ENCODE data around the gene CDH24.

Gene CDH24

DNA sequence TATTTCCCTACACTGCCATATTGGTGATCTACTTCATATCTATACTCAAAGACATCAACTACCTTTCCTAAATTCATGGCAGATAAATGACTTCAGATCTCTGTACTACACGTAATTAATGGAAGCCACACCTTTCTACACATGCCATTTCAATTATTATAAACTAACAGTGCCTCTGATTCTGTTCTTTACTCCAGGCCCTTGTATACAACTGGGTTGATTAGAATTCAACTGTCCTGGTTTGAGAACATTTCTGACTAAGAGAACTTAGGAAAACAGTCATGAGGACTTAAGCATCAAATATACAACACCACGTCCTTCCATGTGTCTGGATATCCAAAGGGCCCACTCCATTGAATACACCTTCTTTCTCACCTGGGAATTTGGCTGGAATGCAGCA, 35.8 kb upstream of the CDH24 start:
- Histone ChIP-seq H3K4me3 (no peak overlapping the region), H3K27ac (no peak overlapping the region)

DNA sequence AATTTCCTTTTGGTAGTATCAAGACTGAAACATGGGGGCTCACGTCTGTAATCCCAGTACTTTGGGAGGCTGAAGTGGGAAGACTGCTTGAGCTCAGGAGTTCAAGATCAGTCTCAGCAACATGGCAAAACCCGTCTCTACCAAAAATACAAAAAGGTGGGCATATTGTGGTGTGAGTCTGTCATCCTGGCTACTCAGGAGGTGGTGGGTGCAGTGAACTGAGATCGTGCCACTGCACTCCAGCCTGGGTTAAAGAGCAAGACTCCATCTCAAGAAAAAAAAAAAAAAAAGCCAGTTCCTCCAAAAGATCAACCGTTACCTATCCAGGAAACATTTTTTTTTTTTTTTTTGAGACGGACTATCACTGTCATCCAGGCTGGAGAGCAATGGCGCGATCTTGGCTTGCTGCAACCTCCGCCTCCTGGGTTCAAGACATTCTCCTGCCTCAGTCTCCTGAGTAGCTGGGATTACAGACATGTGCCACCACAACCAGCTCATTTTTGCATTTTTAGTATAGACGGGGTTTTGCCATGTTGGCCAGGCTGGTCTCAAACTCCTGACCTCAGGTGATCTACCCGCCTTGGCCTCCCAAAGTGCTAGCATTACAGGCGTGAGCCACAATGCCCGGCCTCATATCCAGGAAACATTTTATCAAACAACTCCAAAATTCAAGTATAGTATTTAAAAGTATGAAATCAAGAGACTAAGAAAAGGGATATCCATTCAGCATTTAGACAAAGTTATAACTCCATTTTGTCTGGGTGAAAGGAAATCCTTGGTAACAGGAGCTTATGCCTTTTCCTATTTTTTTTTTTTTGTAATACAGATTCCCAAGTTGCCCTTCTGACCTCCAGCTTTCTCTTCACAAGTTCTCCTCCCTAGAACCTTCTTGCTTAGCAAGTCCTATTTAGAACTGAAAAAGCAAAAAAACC, 34.2 kb upstream of the CDH24 start:
- Histone ChIP-seq H3K27ac (no peak overlapping the region), H3K4me3 (no peak overlapping the region)

- H3K27ac ChIP-seq: no peak overlapping the region
- H3K4me3 ChIP-seq: no peak overlapping the region
Measured at GRCh38 chr14:23090254-23090636, 32.9 kb upstream of the CDH24 start.

DNA sequence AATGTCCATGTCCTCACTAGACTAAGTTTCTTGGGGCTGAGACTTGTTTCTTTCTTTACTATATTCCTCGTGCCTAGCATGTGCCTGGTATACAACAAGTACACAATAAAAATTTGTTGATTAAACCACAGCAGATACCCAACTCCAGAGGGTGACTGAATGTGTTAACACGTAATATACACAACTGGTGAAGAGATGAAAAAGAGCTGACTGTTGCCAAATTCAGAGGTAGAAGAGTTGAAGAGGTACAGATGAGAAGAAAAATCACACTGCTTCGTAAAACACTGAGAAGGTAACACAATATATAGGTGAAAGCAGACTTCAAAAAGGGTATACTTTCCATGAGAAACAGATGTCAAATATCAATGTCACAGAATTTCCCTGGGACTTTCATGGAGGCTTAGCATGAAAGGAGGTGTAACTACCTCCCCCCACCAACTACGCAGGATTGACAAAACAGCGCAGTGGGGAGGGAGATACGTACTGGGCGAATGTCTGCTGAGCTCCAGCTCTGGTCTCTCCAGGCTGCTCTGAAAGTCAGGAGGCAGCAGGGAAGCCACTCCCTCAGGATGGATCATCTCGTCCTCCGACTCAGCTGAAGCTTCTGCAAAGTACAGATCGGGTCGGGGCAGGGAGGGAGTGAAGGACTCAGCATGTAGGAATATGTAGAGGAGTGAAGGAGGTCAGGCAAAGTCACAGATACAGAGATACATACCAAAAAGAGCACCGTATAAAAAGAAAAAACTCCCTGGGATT, 32.4 kb upstream of the CDH24 start:
- H3K27ac ChIP-seq: no peak overlapping the region

GRCh38 chr14:23086565-23086964, 29.2 kb upstream of the CDH24 start:
- Histone ChIP-seq H3K4me3 (no peak overlapping the region), H3K27ac (no peak overlapping the region)

More for the DNA sequence above, 32.4 kb upstream of the CDH24 start:
- H3K4me3 ChIP-seq: no peak overlapping the region

DNA sequence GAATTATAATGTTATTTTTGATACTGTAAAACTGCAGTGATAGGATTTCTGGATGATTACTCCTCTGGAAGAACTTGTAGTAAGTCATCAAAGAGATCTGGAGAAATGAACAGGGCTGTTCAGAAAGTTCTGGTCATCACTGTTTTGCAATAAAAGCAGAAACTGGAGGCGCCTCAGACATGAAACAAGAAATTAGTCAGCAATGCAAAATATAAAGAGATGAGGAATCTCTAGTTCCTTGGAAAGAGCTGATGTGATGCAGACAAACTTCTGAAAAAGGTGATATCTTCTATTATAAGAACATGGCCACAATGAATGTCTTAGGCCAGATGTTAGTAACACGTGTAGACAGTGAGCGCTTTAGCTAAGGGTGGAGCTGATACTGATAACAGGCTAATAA, 28.1 kb upstream of the CDH24 start:
- no peak overlapping the region for H3K27ac ChIP-seq
- H3K4me3 ChIP-seq: no peak overlapping the region

DNA sequence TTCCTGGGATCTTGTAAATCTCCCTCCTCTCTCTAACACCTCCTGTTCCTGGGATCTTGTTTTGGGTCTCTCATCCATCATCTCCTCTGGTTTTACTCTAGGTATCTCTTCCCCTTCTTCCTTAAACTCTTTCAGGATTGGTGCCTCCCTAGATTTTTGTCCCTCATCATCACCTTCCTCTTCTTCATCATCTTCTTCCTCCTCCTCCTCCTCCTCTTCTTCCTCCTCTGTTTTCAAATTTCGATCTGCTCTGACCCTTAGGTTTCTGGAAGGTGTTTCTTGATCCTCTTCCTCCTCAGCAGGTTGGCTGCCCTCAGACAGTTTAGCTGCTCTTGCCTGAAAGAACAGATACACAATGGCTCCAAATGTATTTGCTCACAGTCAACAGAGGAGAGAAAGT, 23.2 kb upstream of the CDH24 start:
- Histone ChIP-seq H3K27ac (peak overlapping the region in 6 of 21 experiments; percentile 30 to 80 (median 76)), H3K4me3 (no peak overlapping the region)

DNA sequence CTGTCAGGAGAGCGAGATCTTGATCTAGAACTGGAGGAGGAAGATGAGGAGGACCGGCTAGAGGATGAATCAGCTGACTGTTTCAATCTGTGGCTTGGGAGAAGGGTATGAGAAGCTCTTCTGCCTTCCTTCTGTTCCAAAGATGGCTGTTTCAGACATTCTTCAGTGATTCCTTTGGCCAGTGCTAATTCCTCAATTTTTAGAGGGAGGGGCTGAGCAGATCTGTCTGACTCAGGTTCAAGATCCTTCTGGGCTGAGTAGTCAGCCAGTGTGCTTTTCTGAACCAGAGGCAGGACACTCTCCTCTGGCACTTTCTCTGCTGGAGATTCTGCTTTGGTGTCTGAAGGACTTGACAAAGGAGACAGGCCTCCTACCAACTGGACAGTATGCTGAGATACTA, 22.4 kb upstream of the CDH24 start:
- Histone ChIP-seq H3K27ac (peak overlapping the region in 13 of 21 experiments; percentile 19 to 80 (median 56)), H3K4me3 (no peak overlapping the region)

GRCh38 chr14:23078692-23079116, 21.4 kb upstream of the CDH24 start:
- Histone ChIP-seq H3K27ac (peak overlapping the region in 18 of 21 experiments; percentile 6 to 80 (median 54)), H3K4me3 (no peak overlapping the region)

DNA sequence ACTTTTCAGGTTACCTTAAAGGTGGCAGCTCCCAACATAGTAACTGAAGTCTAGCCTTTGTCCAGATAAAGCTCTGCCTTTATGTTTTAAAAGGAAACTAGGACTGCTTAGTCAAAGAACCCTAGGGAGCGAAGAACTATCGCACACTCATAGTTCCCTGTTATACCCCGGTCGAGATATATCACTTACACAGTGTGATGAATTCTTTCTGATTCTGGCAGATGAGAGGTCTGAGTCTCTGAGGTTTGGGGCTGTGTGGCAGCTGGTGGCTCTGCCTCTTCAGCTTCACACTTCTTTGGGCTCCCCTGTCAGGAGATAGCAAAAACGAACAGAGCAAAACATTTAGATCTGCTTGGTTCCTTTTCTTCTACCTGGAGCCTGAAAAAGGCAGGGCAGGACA, 20.6 kb upstream of the CDH24 start:
- Histone ChIP-seq H3K4me3 (no peak overlapping the region), H3K27ac (peak overlapping the region in 16 of 21 experiments; percentile 6 to 80 (median 58))

GRCh38 chr14:23076785-23077408, 19.6 kb upstream of the CDH24 start:
- Histone ChIP-seq H3K27ac (no peak overlapping the region), H3K4me3 (no peak overlapping the region)

DNA sequence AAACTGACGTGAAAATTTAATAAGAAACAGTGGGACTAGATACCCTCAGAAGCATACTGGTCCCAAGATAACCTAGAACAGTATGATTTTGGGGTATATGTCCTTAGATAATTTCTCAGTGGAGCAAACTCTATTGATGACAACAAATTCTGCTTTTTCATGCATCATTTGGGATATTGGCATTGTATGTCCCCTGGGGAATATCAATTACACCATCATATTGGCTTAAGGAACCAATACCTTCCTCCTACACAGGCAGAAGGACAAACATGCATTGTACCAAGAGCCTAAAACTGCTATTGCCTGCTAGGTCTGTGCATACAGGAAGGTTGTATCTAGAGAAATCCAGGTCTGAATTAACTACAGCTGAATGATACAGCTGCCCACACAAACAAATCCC, 17.6 kb upstream of the CDH24 start:
- Histone ChIP-seq H3K4me3 (no peak overlapping the region), H3K27ac (peak overlapping the region in 1 of 21 experiments; percentile 8)

- Histone ChIP-seq H3K4me3 (peak overlapping the region in 4 of 7 experiments; percentile 44 to 61 (median 59)), H3K27ac (peak overlapping the region in 20 of 21 experiments; percentile 54 to 91 (median 81))
Measured at GRCh38 chr14:23071921-23072539, 14.7 kb upstream of the CDH24 start.

DNA sequence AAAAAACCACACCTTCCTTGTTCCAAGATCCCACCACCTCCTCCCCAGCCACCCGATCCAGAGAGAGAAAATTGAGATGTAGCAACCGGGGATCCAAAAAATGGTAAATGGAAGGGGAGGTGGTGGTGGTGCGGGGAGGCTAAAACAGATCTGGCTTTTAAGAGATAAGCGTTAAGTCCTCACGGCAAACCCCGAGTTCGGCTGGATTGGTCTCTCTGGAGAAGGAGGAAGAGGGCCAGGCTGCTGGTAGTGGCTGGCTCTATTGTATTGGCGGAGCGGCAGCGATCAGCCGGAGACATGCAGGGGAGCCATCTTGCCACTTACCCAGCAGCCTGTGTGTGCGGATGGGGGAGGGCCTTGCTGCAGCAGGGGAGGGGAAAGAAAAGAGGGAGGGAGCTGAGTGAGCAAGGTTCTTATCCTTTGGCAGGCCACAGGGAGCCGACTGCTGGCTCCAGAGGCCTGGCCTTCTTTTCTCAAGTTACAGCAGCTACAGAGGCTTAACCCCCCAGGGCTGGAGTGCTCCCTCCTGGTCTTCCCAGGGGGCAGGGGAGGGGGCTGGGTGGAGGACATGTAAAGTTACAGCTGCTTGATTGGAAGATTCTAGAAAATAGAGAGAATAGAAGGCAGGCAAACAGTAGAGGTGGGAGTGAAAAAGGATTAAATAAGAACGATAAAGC, 14.1 kb upstream of the CDH24 start:
- H3K4me3 ChIP-seq: peak overlapping the region; percentile 44 to 61 (median 59)
- H3K27ac ChIP-seq: peak overlapping the region in 20 of 21 experiments; percentile 54 to 91 (median 81)

DNA sequence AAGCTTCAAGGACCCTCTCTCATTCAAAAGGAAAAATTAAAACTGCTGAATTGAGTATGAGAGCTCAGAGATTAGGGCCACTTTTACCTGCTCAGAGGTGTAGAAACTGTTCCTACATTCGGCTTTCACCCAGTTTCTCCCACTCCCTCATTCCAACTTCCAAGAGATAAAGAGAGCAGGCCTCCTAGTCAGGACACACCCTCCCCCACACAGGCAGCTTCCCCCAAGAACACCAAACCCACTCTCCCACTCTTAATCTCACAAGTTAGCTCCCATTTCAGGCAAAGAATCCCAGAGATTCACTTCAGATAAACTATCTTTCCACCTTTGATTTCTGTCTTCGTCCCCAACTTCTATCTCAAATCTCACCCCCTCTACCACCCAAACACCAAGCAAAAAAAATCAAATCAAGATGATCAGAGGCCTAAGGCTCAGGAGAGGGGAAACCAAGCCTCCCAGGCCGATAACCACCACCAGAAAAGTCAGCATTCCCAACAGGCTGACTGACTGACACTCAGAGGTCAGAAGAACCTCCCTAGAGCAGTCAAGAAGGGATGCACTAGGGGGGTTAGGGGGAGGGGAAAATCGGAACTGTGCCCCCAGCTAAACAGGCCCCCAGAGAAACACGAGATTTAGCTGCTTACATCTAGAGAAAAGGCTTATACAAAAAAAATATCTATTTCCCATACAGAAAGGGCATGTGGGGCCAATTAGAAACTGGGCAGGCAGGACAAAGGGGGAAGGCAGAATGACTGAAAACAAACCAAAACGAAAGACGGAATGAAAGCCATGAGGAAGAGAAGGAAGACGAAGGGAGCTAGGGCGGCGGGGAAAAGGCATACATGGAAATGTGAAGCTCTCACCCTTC, 13.2 kb upstream of the CDH24 start:
- Histone ChIP-seq H3K27ac (peak overlapping the region in 20 of 21 experiments; percentile 54 to 91 (median 81)), H3K4me3 (peak overlapping the region; percentile 44 to 61 (median 59))

DNA sequence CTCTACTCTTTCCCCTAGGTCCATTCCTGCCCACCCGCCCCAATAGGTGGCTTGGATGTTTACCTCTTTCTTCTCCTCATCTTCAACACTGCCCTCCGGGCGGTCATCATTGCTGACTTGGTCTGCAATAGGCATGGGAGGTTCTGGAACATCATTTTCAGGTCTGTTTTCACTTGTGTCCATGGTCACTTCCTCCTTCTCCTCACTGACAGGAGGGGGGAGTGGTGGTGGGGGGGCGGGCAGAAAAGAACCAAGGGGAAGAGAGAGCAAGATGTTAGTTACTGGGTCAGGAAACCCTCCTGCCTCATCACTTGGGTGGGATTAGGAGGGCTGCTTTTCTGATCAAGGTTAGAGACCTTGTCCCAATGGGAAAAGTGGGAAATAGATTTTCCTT, 12.1 kb upstream of the CDH24 start:
- peak overlapping the region in 4 of 21 experiments; percentile 5 to 72 (median 48) for H3K27ac ChIP-seq
- H3K4me3 ChIP-seq: no peak overlapping the region

DNA sequence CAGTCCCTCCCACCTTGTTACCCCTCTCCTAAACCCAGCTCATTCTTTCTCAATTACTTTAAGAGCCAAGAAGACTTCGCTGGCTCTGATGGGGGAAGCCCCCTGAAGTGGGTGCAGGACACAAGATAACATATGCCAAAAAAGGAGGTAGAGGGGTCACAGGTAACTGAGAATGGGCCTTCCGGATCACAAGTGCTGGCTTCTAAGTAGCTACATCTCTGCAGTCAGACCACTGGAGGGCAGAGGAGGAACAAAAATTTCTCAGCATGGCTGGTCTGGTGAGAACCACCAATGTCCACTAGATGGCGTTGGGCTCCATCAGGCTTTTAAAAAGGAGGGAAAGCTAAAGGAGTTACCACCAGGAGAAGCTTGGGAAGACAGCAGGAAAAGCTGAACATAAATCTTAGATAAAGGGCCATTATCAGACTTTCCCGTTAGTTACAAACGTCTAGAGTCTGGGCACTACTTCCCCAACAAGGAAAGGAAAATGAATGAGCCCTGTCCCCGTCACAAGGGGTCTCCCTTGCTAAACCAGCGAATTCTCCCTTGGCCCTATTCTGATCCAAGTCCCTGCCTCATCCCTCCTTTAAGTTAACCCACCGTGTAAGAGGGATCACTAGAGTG, 11.6 kb upstream of the CDH24 start:
- no peak overlapping the region for H3K4me3 ChIP-seq
- H3K27ac ChIP-seq: peak overlapping the region in 3 of 21 experiments; percentile 5 to 48 (median 47)

Measured in skin epidermis (tissue), 12 donors.